Fibroblast of lung (primary cell): ENCODE data around the gene SPI1. TPM values are rescaled to one million over a fixed set of nuclear protein-coding genes. Genes with fewer than 3 reads are reported as not detected.

Experiments
- DNase-seq, 2 donors: peaks; one replicate each; pipeline versions ENCODE4 v3.0.0 to v3.0.0-alpha.2; 2010; ENCODE audit warnings: low read depth in 2 of 2
- H2AFZ ChIP-seq: 2 replicates; pipeline ENCODE4 v1.5.1; 2012; ENCODE audit warnings: low read length, control low read depth, inconsistent platforms
- H3K27ac ChIP-seq: 2 replicates; pipeline ENCODE4 v1.5.1; 2011; ENCODE audit warnings: low read length, control low read depth; ENCODE audit not compliant: insufficient read depth
- H3K27me3 ChIP-seq: 2 replicates; pipeline ENCODE4 v1.5.1; 2011; ENCODE audit warnings: mild to moderate bottlenecking, low read length; ENCODE audit not compliant: control insufficient read depth, insufficient read depth
- H3K36me3 ChIP-seq: 2 replicates; pipeline ENCODE4 v1.5.1; 2011; ENCODE audit warnings: low read length; ENCODE audit not compliant: control insufficient read depth, insufficient read depth
- H3K4me1 ChIP-seq: 2 replicates; pipeline ENCODE4 v1.5.1; 2011; ENCODE audit warnings: low read length; ENCODE audit not compliant: control insufficient read depth, insufficient read depth; ENCODE audit errors: extremely low read depth
- H3K4me2 ChIP-seq: 2 replicates; pipeline ENCODE4 v1.5.1; 2011; ENCODE audit warnings: low read length, control low read depth; ENCODE audit not compliant: insufficient read depth; ENCODE audit errors: extremely low read depth
- H3K4me3 ChIP-seq, 4 experiments: fragments of 200-600 bp in 1 of 4; sonication (generic) in 1 of 4; replicated peaks in 1 of 4; 2 replicates each; pipeline ENCODE4 v1.5.1; 2011 to 2016; ENCODE audit warnings: low read length in 4 of 4, low read depth in 3 of 4, mild to moderate bottlenecking in 3 of 4, control low read depth in 2 of 4, inconsistent platforms in 1 of 4, mixed read lengths in 1 of 4; ENCODE audit not compliant: insufficient read depth in 1 of 4; ENCODE audit errors: control extremely low read depth in 1 of 4
- H3K79me2 ChIP-seq: 2 replicates; pipeline ENCODE4 v1.5.1; 2012; ENCODE audit warnings: mild to moderate bottlenecking, low read length, inconsistent platforms; ENCODE audit not compliant: control insufficient read depth, insufficient read depth
- H3K9ac ChIP-seq: 2 replicates; pipeline ENCODE4 v1.5.1; 2011; ENCODE audit warnings: mild to moderate bottlenecking, low read length, control low read depth; ENCODE audit not compliant: insufficient read depth
- H3K9me3 ChIP-seq: 2 replicates; pipeline ENCODE4 v1.5.1; 2012; ENCODE audit warnings: low read depth, low read length; ENCODE audit not compliant: control insufficient read depth, insufficient read depth
- H4K20me1 ChIP-seq: 2 replicates; pipeline ENCODE4 v1.5.1; 2011; ENCODE audit warnings: low read length; ENCODE audit not compliant: control insufficient read depth, insufficient read depth; ENCODE audit errors: extremely low read depth
- CTCF ChIP-seq, 2 donors: IDR thresholded peaks in 1 of 2; conservative IDR thresholded peaks in 1 of 2; 1 replicate in 1 of 2; 2 replicates in 1 of 2; pipeline ENCODE4 v1.5.1; 2011 to 2012; ENCODE audit warnings: low read length in 2 of 2, control low read depth in 1 of 2, inconsistent platforms in 1 of 2, low read depth in 1 of 2, mild to moderate bottlenecking in 1 of 2
- EZH2 ChIP-seq: IDR thresholded peaks from 2 replicates; pipeline ENCODE4 v1.5.1; 2012; ENCODE audit warnings: low read length, control low read depth, mild to moderate bottlenecking; ENCODE audit errors: missing control alignments
- polyA plus RNA-seq, 2 donors: library from polyadenylated mRNA; depleted of rRNA in 1 of 2; stranded (reverse) in 1 of 2; unstranded in 1 of 2; fragments of >200 nt; gene quantifications; 2 replicates each; pipeline ENCODE4 v1.2.1, GENCODE V29; 2011 to 2012; ENCODE audit warnings: missing spikeins in 1 of 2
- total RNA-seq: library from RNA; depleted of rRNA; stranded (reverse); fragments of >200 nt; gene quantifications from 2 replicates; pipeline ENCODE4 v1.2.1, GENCODE V29; 2014

SPI1 gene
- total and polyA plus RNA-seq, 2 donors (not counting 1 experiment from before 2014, with no cell fraction given): not detected

GRCh38 chr11:47391077-47391583 is 12.8 kb upstream of the SPI1 start:
- H3K27me3 ChIP-seq: no peaks in the 10 kb centered on the region
- H3K79me2 ChIP-seq: no peaks in the 10 kb centered on the region
- H3K9ac ChIP-seq: no peak overlapping the region
- H3K4me1 ChIP-seq: peaks cover 8% of the 10 kb centered on the region
- TF ChIP-seq EZH2 (no peak), CTCF (conservative IDR thresholded peaks at IDR 0.05 in 1 of 2, IDR thresholded peaks at IDR 0.05 in 1 of 2; ENCODE audit: low read depth in 1 of 2, low read length in 2 of 2) (no peak)
- no peaks in the 10 kb centered on the region for H4K20me1 ChIP-seq
- H3K36me3 ChIP-seq: no peaks in the 10 kb centered on the region
- no peak for DNase-seq
- H3K27ac ChIP-seq: no peak overlapping the region
- no peak overlapping the region for H3K4me2 ChIP-seq
- H2AFZ ChIP-seq: no peak overlapping the region
- H3K4me3 ChIP-seq: no peak overlapping the region
- no peaks in the 10 kb centered on the region for H3K9me3 ChIP-seq

- H3K36me3 ChIP-seq: no peaks in the 10 kb centered on the region
- H3K79me2 ChIP-seq: no peaks in the 10 kb centered on the region
- no peak for DNase-seq
- H3K4me2 ChIP-seq: no peak overlapping the region
- no peak overlapping the region for H3K27ac ChIP-seq
- H3K9ac ChIP-seq: no peak overlapping the region
- no peak overlapping the region for H2AFZ ChIP-seq
- no peak overlapping the region for H3K4me3 ChIP-seq
- H3K4me1 ChIP-seq: peaks cover 8% of the 10 kb centered on the region
- no peaks in the 10 kb centered on the region for H4K20me1 ChIP-seq
- H3K9me3 ChIP-seq: no peaks in the 10 kb centered on the region
- no peak for TF ChIP-seq CTCF (conservative IDR thresholded peaks at IDR 0.05 in 1 of 2, IDR thresholded peaks at IDR 0.05 in 1 of 2; ENCODE audit: low read depth in 1 of 2, low read length in 2 of 2)
- TF ChIP-seq EZH2: no peak
- no peaks in the 10 kb centered on the region for H3K27me3 ChIP-seq
These were observed 12.0 kb upstream of the SPI1 start for GRCh38 chr11:47390422-47390760.

- no peak overlapping the region for H3K4me2 ChIP-seq
- no peaks in the 10 kb centered on the region for H4K20me1 ChIP-seq
- no peak for TF ChIP-seq EZH2
- no peak for TF ChIP-seq CTCF (conservative IDR thresholded peaks at IDR 0.05 in 1 of 2, IDR thresholded peaks at IDR 0.05 in 1 of 2; ENCODE audit: low read depth in 1 of 2, low read length in 2 of 2)
- H3K36me3 ChIP-seq: no peaks in the 10 kb centered on the region
- H3K4me3 ChIP-seq: no peak overlapping the region
- H3K9ac ChIP-seq: no peak overlapping the region
- H3K27me3 ChIP-seq: no peaks in the 10 kb centered on the region
- no peaks in the 10 kb centered on the region for H3K9me3 ChIP-seq
- H3K27ac ChIP-seq: no peak overlapping the region
- no peaks in the 10 kb centered on the region for H3K79me2 ChIP-seq
- DNase-seq: no peak
- peaks cover 8% of the 10 kb centered on the region for H3K4me1 ChIP-seq
- H2AFZ ChIP-seq: no peak overlapping the region
These were observed 11.5 kb upstream of the SPI1 start for GRCh38 chr11:47389577-47390421.
